HFFc6 (cell line): ENCODE results near the gene SRRM3. TPM values are rescaled to one million over a fixed set of nuclear protein-coding genes. Genes with fewer than 3 reads are reported as not detected.

Source experiments
- DNase-seq: peaks from one replicate; pipeline ENCODE4 v3.0.0-alpha.2; 2018
- H3K27ac Mint-ChIP-seq: 2 replicates; pipeline ENCODE4 v1.8.0; 2020; ENCODE audit warnings: mild to moderate bottlenecking, mixed read lengths
- H3K27me3 Mint-ChIP-seq: 2 replicates; pipeline ENCODE4 v1.8.0; 2021; ENCODE audit warnings: mild to moderate bottlenecking, moderate library complexity, mixed read lengths; ENCODE audit not compliant: insufficient read depth
- H3K36me3 Mint-ChIP-seq: 2 replicates; pipeline ENCODE4 v1.8.0; 2021; ENCODE audit warnings: low read depth, mixed read lengths
- H3K4me1 Mint-ChIP-seq: 2 replicates; pipeline ENCODE4 v1.8.0; 2020; ENCODE audit warnings: low read depth, mixed read lengths
- H3K4me3 Mint-ChIP-seq: 2 replicates; pipeline ENCODE4 v1.8.0; 2020; ENCODE audit warnings: mild to moderate bottlenecking, moderate library complexity, mixed read lengths
- H3K9me3 Mint-ChIP-seq: 2 replicates; pipeline ENCODE4 v1.8.0; 2020; ENCODE audit warnings: mild to moderate bottlenecking, mixed read lengths
- total RNA-seq, 6 experiments: library from RNA; stranded (reverse); fragmentation: NEBNext Ultra II Directional; extraction: Animal tissue kit (Norgen Biotek cat#: 25700); gene quantifications; 2 replicates in 1 of 6; 3 replicates in 5 of 6; pipeline ENCODE4 v1.2.3, GENCODE V29; 2021
- TF ChIP-seq, protein P1 (sequence below): fragments of 200-600 bp; sonication (generic); IDR thresholded peaks from 2 replicates; pipeline ENCODE4 v1.5.0; 2021; ENCODE audit warnings: antibody characterized with exemption, mild to moderate bottlenecking

The SRRM3 gene
- total RNA-seq, 6 experiments from 2014 or later, result 0.09 to 0.23 (median 0.18) TPM; not detected in 1

GRCh38 chr7:76231583-76231982 lies 29.9 kb downstream of the SRRM3 start:
- Mint-ChIP-seq H3K27me3 (peaks cover 22% of the 10 kb centered on the region), H3K27ac (no peak overlapping the region), H3K4me3 (no peak overlapping the region), H3K4me1 (no peaks in the 10 kb centered on the region), H3K9me3 (no peaks in the 10 kb centered on the region), H3K36me3 (no peaks in the 10 kb centered on the region)
- TF ChIP-seq, protein P1, sequence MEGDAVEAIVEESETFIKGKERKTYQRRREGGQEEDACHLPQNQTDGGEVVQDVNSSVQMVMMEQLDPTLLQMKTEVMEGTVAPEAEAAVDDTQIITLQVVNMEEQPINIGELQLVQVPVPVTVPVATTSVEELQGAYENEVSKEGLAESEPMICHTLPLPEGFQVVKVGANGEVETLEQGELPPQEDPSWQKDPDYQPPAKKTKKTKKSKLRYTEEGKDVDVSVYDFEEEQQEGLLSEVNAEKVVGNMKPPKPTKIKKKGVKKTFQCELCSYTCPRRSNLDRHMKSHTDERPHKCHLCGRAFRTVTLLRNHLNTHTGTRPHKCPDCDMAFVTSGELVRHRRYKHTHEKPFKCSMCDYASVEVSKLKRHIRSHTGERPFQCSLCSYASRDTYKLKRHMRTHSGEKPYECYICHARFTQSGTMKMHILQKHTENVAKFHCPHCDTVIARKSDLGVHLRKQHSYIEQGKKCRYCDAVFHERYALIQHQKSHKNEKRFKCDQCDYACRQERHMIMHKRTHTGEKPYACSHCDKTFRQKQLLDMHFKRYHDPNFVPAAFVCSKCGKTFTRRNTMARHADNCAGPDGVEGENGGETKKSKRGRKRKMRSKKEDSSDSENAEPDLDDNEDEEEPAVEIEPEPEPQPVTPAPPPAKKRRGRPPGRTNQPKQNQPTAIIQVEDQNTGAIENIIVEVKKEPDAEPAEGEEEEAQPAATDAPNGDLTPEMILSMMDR, result no peak
- no peak for DNase-seq

DNA sequence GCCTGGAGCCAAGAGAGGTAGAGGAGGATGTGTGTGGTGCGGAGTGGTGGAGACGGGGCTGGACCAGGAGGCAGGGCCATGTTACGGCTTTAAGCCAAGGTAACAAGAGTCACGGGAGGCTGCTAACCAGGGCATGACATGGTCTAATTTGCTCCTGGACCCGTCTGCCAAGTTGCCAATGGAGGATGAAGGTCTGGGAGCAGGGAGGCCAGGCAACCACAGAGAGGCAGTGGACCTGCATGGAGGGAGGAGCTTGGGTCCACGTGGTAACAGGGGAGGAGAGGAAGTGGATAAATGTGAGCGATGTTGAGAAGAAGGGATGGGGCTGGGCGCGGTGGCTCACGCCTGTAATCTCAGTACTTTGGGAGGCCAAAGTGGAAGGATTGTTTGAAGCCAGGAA lies 31.0 kb downstream of the SRRM3 start:
- Mint-ChIP-seq H3K27ac (no peak overlapping the region), H3K27me3 (peaks cover 26% of the 10 kb centered on the region)
- TF ChIP-seq, protein P1, result no peak

DNA sequence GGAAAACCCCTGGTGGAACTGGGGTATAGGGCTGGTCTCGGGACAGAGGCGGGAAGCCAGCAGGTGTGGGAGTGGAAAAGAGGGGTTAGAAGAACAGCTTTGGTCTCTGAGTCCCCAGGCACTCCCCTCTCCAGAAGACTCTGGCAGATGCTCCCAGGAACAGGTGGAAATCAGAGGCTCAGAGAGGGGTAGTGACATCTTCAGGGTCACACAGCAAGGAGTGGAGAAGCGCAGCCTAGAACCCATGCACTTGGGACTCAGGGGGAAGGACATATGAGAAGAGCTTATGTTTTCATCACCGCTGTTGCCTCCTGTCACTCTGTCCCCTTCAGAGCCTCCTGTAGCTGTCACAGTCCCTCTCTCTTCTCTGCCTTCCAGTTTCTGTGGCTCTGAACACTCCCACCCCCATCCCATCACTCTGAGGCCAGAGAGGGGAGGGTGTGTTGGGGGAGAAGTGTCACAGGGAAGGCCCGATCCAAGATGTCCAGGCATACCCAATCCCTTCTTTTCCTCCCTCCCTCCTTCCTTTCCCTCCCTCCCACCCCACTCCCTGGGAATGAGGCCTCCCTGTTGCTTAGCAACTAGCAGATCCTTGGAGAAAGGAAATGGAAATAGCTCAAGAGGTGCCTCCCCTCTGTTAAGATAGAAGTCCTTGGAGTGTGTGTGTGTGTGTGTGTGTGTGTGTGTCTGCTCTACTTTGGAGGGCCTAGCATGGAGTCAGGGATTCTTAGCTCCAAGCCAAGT lies 32.0 kb downstream of the SRRM3 start:
- DNase-seq, result no peak
- H3K4me1 Mint-ChIP-seq, result no peaks in the 10 kb centered on the region
- no peaks in the 10 kb centered on the region for H3K9me3 Mint-ChIP-seq
- TF ChIP-seq, protein P1, result no peak
- H3K27me3 Mint-ChIP-seq, result peaks cover 36% of the 10 kb centered on the region
- H3K4me3 Mint-ChIP-seq, result no peak overlapping the region
- H3K36me3 Mint-ChIP-seq, result no peaks in the 10 kb centered on the region
- H3K27ac Mint-ChIP-seq, result no peak overlapping the region

More for the DNA sequence above, 31.0 kb downstream of the SRRM3 start:
- no peaks in the 10 kb centered on the region for H3K4me1 Mint-ChIP-seq
- H3K9me3 Mint-ChIP-seq, result no peaks in the 10 kb centered on the region
- no peak overlapping the region for H3K4me3 Mint-ChIP-seq
- DNase-seq, result no peak
- no peaks in the 10 kb centered on the region for H3K36me3 Mint-ChIP-seq

DNA sequence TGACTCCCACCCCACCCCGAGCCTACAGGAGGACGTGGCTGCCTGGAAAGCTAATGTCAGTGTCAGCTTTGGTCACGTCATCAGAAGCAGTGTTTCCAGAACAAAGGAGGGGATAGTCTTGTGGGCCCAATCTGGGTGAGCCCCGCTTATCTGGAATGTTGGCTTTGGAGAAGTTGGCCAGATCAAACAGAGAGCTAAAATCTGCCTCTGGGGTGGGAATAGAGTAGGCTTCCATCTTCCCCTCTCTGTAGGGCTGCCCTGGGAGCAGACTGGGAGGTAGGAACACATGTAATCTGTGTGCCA lies 32.5 kb downstream of the SRRM3 start:
- H3K4me1 Mint-ChIP-seq, result no peaks in the 10 kb centered on the region
- no peaks in the 10 kb centered on the region for H3K9me3 Mint-ChIP-seq
- H3K27me3 Mint-ChIP-seq, result peaks cover 36% of the 10 kb centered on the region
- no peaks in the 10 kb centered on the region for H3K36me3 Mint-ChIP-seq
- no peak overlapping the region for H3K4me3 Mint-ChIP-seq
- TF ChIP-seq, protein P1, result no peak
- no peak overlapping the region for H3K27ac Mint-ChIP-seq
- DNase-seq, result no peak

GRCh38 chr7:76234931-76235441 lies 33.3 kb downstream of the SRRM3 start:
- no peak overlapping the region for H3K4me3 Mint-ChIP-seq

More at GRCh38 chr7:76234931-76235441, 33.3 kb downstream of the SRRM3 start:
- peak; percentile 11 for DNase-seq
- TF ChIP-seq, protein P1, result no peak
- H3K27ac Mint-ChIP-seq, result no peak overlapping the region
- no peaks in the 10 kb centered on the region for H3K4me1 Mint-ChIP-seq
- no peaks in the 10 kb centered on the region for H3K36me3 Mint-ChIP-seq
- peaks cover 36% of the 10 kb centered on the region for H3K27me3 Mint-ChIP-seq
- H3K9me3 Mint-ChIP-seq, result no peaks in the 10 kb centered on the region
